NCI-H345 treated with DMSO at 0.1 percent for 48 hours (cell line): ENCODE results near the gene PGAM4.
"Not testable (repeated sequence)": the region's sequence is repeated elsewhere in the genome, so short reads cannot be mapped to it uniquely, and the experiment has no call there.

Experiments
- DNase-seq: peaks from one replicate; lab custom pipeline; 2025; ENCODE audit not compliant: unreplicated experiment; lab: John Stamatoyannopoulos, UW

Gene PGAM4

GRCh38 chrX:77969538-77969937, at the start of gene PGAM4:
PGAM4 (minus strand) TSS chrX:77969638; CDS start chrX:77969638, 0 bp downstream.
- no peak for DNase-seq

GRCh38 chrX:78011846-78012245, 42.4 kb upstream of the PGAM4 start:
- DNase-seq: no peak

GRCh38 chrX:77979870-77980269, 10.4 kb upstream of the PGAM4 start:
- DNase-seq: no peak

- DNase-seq: no peak
Observed at GRCh38 chrX:77977518-77977917, 8.1 kb upstream of the PGAM4 start.

GRCh38 chrX:77977095-77977494, 7.7 kb upstream of the PGAM4 start:
- no peak for DNase-seq

- no peak for DNase-seq
Observed at GRCh38 chrX:77975755-77976154, 6.3 kb upstream of the PGAM4 start.

- DNase-seq: no peak
Observed at GRCh38 chrX:77967631-77968030, 1.8 kb downstream of the PGAM4 start.

GRCh38 chrX:77966361-77966760, 3.1 kb downstream of the PGAM4 start:
- no peak for DNase-seq

GRCh38 chrX:77962068-77962902, 7.2 kb downstream of the PGAM4 start:
- no peak for DNase-seq

GRCh38 chrX:77961063-77961462, 8.4 kb downstream of the PGAM4 start:
- DNase-seq: no peak

- no peak for DNase-seq
Observed at GRCh38 chrX:77960567-77960966, 8.9 kb downstream of the PGAM4 start.

- no peak for DNase-seq
Observed at GRCh38 chrX:77953708-77954107, 15.7 kb downstream of the PGAM4 start.

GRCh38 chrX:77953302-77953701, 16.1 kb downstream of the PGAM4 start:
- DNase-seq: no peak

- DNase-seq: no peak
Observed at GRCh38 chrX:77952173-77952572, 17.3 kb downstream of the PGAM4 start.

GRCh38 chrX:77949840-77950239, 19.6 kb downstream of the PGAM4 start:
- no peak for DNase-seq

GRCh38 chrX:77946571-77946970, 22.9 kb downstream of the PGAM4 start:
- DNase-seq: no peak

- no peak for DNase-seq
Observed at GRCh38 chrX:77945910-77946545, 23.4 kb downstream of the PGAM4 start.

- not testable (repeated sequence) for DNase-seq
Observed at GRCh38 chrX:77945031-77945430, 24.4 kb downstream of the PGAM4 start.

GRCh38 chrX:77938083-77938680, 31.3 kb downstream of the PGAM4 start:
- DNase-seq: no peak

- DNase-seq: no peak
Observed at GRCh38 chrX:77937291-77937690, 32.1 kb downstream of the PGAM4 start.

GRCh38 chrX:77936299-77936698, 33.1 kb downstream of the PGAM4 start:
- DNase-seq: no peak

- no peak for DNase-seq
Observed at GRCh38 chrX:77935886-77936285, 33.6 kb downstream of the PGAM4 start.
